D721Med (cell line): ENCODE data around the gene SUSD4.

Experiments used
- DNase-seq: peaks from one replicate; pipeline ENCODE4 v3.0.0; 2011; ENCODE audit warnings: low spot score; ENCODE audit not compliant: insufficient read length
- FAIRE-seq: peaks from 2 replicates; lab custom pipeline; 2011; peaks lifted over from hg19 to GRCh38; lab: Jason Lieb, UNC
- TF ChIP-seq, protein P1 (sequence below): IDR thresholded peaks from 2 replicates; pipeline ENCODE4 v1.5.1; 2012; ENCODE audit warnings: mild to moderate bottlenecking, control low read depth; ENCODE audit not compliant: insufficient read depth; ENCODE audit errors: missing control alignments

SUSD4 gene

DNA sequence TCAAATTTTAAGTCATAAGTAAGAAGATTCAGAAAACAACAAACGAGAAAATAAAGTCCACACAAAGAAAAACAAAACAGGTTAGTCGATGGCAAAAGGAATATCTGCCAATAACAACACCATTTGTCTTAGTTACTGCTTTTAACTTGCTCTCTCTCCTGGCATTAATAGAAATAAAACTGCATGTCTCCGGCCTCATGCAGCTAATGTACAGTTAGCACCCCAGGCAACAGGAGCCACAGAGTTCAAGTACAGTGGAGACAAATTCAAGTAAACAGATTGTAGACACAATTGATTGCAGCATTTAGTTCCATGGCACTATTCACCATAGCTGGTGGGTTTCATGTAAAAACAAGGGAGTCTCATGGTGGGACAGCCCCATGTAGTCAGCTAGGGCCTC lies 33.5 kb downstream of the SUSD4 start:
- TF ChIP-seq, protein P1, sequence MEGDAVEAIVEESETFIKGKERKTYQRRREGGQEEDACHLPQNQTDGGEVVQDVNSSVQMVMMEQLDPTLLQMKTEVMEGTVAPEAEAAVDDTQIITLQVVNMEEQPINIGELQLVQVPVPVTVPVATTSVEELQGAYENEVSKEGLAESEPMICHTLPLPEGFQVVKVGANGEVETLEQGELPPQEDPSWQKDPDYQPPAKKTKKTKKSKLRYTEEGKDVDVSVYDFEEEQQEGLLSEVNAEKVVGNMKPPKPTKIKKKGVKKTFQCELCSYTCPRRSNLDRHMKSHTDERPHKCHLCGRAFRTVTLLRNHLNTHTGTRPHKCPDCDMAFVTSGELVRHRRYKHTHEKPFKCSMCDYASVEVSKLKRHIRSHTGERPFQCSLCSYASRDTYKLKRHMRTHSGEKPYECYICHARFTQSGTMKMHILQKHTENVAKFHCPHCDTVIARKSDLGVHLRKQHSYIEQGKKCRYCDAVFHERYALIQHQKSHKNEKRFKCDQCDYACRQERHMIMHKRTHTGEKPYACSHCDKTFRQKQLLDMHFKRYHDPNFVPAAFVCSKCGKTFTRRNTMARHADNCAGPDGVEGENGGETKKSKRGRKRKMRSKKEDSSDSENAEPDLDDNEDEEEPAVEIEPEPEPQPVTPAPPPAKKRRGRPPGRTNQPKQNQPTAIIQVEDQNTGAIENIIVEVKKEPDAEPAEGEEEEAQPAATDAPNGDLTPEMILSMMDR: no peak
- FAIRE-seq (no peak), DNase-seq (no peak)

DNA sequence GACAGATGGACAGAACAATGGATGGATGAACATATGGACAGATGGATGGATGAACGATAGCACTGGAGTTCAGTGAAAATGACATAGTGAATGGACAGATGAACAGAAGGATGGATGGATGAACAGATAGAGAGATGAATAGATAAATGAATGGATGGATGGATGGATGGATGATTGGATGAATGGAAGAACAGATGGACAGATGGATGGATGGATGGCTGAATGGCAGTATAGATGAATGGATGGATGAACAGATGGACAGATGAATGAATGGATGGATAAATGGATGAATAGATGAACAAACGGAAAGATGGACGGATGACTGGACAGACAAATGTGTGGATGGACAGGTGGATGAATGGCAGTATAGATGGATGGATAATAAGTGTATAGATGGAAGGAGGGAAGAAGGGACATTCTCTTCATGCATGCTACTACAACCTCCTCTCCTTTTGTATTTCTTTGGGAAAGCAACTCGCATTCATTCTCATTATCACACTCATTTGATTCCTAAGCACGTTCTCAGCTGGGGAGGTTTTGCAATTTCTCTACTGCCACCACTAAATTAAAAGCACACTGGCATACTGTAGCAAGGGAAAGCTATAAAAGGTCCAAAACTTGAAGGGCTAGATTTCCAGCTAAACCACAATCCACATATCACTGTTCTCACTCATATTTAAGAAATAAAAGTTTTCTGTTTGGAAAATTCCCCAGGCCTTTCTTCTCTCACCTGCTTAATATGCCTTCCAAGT lies 34.1 kb downstream of the SUSD4 start:
- TF ChIP-seq, protein P1: no peak
- FAIRE-seq: no peak
- no peak for DNase-seq

DNA sequence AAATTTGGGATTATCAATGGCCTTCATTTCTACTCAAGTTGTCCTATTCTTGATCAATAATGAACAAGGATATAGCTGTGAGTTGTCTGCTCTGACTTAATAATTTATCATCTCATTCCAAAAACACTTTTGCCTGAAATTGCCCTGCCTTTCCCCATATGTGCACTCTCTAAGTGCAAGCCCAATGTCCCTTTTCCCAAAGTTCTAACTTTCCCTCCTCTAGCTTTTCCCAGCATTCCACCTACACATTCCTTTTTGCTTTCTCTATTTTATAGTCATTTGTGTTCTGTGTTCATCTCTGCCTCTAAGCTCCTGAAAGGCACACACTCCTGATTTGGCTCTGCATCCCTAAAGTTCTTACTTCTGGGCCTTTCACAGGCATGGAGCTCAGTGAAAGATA lies 34.7 kb downstream of the SUSD4 start:
- DNase-seq (no peak), FAIRE-seq (no peak)
- TF ChIP-seq, protein P1: no peak

DNA sequence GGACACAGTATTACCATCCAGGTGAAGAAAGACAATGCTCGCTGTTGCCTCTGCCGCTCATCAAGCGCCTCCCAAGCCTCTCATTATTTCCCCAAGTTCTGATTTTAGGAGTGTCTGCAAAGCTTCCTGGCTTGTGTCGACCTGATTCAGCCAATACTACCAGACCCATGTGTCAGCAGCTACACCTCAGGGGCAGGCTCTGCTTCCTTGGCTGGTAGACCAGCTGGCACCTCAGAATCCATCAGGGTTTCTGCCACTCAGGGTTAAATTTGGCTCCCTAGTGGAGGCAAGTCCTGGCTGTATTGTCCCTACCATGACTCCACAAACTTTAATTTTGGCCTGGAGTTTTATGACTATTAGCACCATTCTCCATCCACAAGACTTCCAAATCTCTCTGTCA lies 35.4 kb downstream of the SUSD4 start:
- DNase-seq (no peak), FAIRE-seq (no peak)
- TF ChIP-seq, protein P1: no peak

DNA sequence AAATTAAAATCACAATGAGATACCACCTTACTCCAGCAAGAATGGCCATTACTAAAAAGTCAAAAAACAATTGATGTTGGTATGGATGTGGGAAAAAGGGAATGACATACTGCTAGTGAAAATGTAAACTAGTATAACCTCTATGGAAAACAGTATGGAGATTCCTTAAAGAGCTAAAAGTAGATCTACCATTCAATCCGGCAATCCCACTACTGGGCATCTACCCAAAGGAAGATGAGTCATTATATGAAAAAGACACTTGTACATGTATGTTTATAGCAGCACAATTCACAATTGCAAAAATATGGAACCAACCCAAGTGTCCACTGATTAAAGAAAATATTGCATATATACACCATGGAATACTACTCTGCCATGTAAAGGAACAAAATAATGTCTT lies 37.2 kb downstream of the SUSD4 start:
- no peak for FAIRE-seq
- TF ChIP-seq, protein P1: no peak
- no peak for DNase-seq

- no peak for FAIRE-seq
- no peak for DNase-seq
- TF ChIP-seq, protein P1: no peak
Observed at GRCh38 chr1:223323491-223324484, 40.2 kb downstream of the SUSD4 start.

DNA sequence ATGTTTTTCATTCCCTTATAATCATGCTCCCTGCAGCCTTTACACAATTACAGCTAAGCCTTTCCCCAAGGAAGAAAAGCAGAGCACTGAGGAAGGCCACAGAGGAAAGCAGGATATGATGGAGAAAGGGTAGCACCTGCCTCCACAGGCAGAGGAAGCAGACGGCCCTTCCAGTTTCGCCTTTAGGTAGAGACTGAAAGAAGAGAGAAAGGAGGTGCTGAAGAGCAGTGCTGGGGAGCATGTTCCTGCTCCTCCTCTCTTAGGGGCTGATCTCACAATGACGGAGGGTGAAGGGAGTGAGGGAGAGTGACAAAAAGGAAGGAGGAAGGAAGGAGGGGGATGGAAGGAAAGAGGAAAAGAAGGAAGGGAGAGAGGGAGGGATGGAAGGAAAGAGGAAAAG lies 41.1 kb downstream of the SUSD4 start:
- FAIRE-seq (no peak), DNase-seq (no peak)
- TF ChIP-seq, protein P1: no peak
